Keratinocyte (primary cell): Measurements from ENCODE around the gene NXN. TPM values are rescaled to one million over a fixed set of nuclear protein-coding genes. Genes with fewer than 3 reads are reported as not detected.

Experiments used
- DNase-seq: peaks from one replicate; pipeline ENCODE4 v3.0.0-alpha.2; 2011; ENCODE audit warnings: low read depth, missing footprints, low spot score
- FAIRE-seq: peaks from 2 replicates; lab custom pipeline; 2011; peaks lifted over from hg19 to GRCh38; lab: Jason Lieb, UNC
- H2AFZ ChIP-seq: 2 replicates; pipeline ENCODE4 v1.6.0; 2012; ENCODE audit warnings: low read length, control low read depth, inconsistent platforms; ENCODE audit not compliant: control insufficient read depth
- H3K27ac ChIP-seq: 2 replicates; pipeline ENCODE4 v1.5.1; 2011; ENCODE audit warnings: low read length; ENCODE audit not compliant: control insufficient read depth, insufficient read depth
- H3K27me3 ChIP-seq: 3 replicates; pipeline ENCODE4 v1.6.0; 2011; ENCODE audit warnings: low read length; ENCODE audit not compliant: control insufficient read depth, insufficient read depth; ENCODE audit errors: extremely low read depth
- H3K36me3 ChIP-seq, 2 experiments: 2 replicates in 1 of 2; 3 replicates in 1 of 2; pipeline ENCODE4 v1.5.1; 2011; ENCODE audit warnings: low read length in 2 of 2, mild to moderate bottlenecking in 1 of 2; ENCODE audit not compliant: control insufficient read depth in 2 of 2, insufficient read depth in 2 of 2; ENCODE audit errors: extremely low read depth in 1 of 2
- H3K4me1 ChIP-seq: 3 replicates; pipeline ENCODE4 v1.5.1; 2011; ENCODE audit warnings: low read length; ENCODE audit not compliant: control insufficient read depth, insufficient read depth; ENCODE audit errors: extremely low read depth
- H3K4me2 ChIP-seq: 3 replicates; pipeline ENCODE4 v1.6.0; 2011; ENCODE audit warnings: low read depth, low read length; ENCODE audit not compliant: control insufficient read depth, insufficient read depth; ENCODE audit errors: extremely low read depth
- H3K4me3 ChIP-seq, 3 experiments: fragments of 200-600 bp in 1 of 3; sonication (generic) in 1 of 3; 2 replicates in 2 of 3; 3 replicates in 1 of 3; pipeline ENCODE4 v1.5.1; 2011 to 2016; ENCODE audit warnings: low read length in 3 of 3, mild to moderate bottlenecking in 3 of 3, control low read depth in 2 of 3, inconsistent platforms in 1 of 3, low read depth in 1 of 3, mixed read lengths in 1 of 3, mixed run types in 1 of 3, moderate library complexity in 1 of 3; ENCODE audit not compliant: control insufficient read depth in 2 of 3, insufficient read depth in 2 of 3; ENCODE audit errors: extremely low read depth in 1 of 3
- H3K79me2 ChIP-seq: 2 replicates; pipeline ENCODE4 v1.6.0; 2012; ENCODE audit warnings: low read length; ENCODE audit not compliant: control insufficient read depth, insufficient read depth
- H3K9ac ChIP-seq: 3 replicates; pipeline ENCODE4 v1.6.0; 2011; ENCODE audit warnings: low read length; ENCODE audit not compliant: control insufficient read depth, insufficient read depth; ENCODE audit errors: extremely low read depth
- H3K9me1 ChIP-seq: 3 replicates; pipeline ENCODE4 v1.6.0; 2011; ENCODE audit warnings: low read length; ENCODE audit not compliant: control insufficient read depth, insufficient read depth; ENCODE audit errors: extremely low read depth
- H3K9me3 ChIP-seq: 2 replicates; pipeline ENCODE4 v1.5.1; 2012; ENCODE audit warnings: low read depth, low read length; ENCODE audit not compliant: control insufficient read depth
- H4K20me1 ChIP-seq: 3 replicates; pipeline ENCODE4 v1.6.0; 2011; ENCODE audit warnings: low read length; ENCODE audit not compliant: control insufficient read depth, insufficient read depth; ENCODE audit errors: extremely low read depth
- EZH2 ChIP-seq: IDR thresholded peaks from one replicate; pipeline ENCODE4 v1.6.1; 2012; ENCODE audit warnings: inconsistent platforms, mild to moderate bottlenecking, low read length, moderate library complexity
- dilution Hi-C: fragments of 300-500 bp; cut with MboI; formaldehyde crosslinking; loops from one replicate; pipeline ENCODE4 v1.7.0; 2020; ENCODE audit warnings: low sequenced_read_pairs; ENCODE audit not compliant: extremely low pct_ligation_motif_present
- polyA plus RNA-seq, 5 experiments: library from polyadenylated mRNA; depleted of rRNA in 3 of 5; stranded (reverse) in 3 of 5; stranded (forward) in 1 of 5; unstranded in 1 of 5; fragments of >200 nt; gene quantifications; 1 replicate in 1 of 5; 2 replicates in 3 of 5; 3 replicates in 1 of 5; pipeline versions ENCODE4 v1.2.1 to v1.2.3, GENCODE V29; 2011 to 2012; ENCODE audit warnings: missing spikeins in 2 of 5, low read depth in 1 of 5, low replicate concordance in 1 of 5
- TF ChIP-seq, protein P1 (sequence below), 3 experiments: IDR thresholded peaks in 1 of 3; conservative IDR thresholded peaks in 1 of 3; optimal IDR thresholded peaks in 1 of 3; 2 replicates in 2 of 3; 3 replicates in 1 of 3; pipeline versions ENCODE3 to v1.5.1; 2011; ENCODE audit warnings: low read length in 3 of 3, mild to moderate bottlenecking in 3 of 3, moderate library complexity in 2 of 3, control low read depth in 1 of 3, inconsistent platforms in 1 of 3; ENCODE audit not compliant: insufficient read depth in 2 of 3; ENCODE audit errors: extremely low read depth in 1 of 3

NXN gene
- polyA plus RNA-seq, 1 donor (not counting 4 experiments of a cell fraction or from before 2014, with no cell fraction given) = 94.4 TPM

DNA sequence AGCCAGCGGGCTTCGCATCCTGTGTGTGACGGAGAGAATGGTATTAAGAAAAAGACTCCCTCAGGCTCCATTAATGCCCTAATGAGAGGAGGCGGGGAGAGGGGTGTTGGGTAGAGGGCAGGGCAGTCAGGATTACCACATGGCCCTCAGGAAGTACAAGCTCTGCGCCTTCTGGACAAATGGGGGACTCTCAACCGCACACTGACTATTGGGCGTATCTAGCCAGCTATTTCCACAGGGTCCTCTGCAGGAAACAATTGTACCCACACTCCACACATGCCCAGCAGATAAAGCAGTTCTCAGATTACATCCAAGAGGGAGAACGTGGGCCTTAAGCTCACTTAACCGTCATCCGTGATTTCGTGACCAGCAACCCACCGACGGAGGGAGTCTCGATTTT lies 14.7 kb downstream of the NXN start:
- Histone ChIP-seq H3K27ac (no peak overlapping the region), H3K9me3 (no peaks in the 10 kb centered on the region), H3K79me2 (peaks cover 97% of the 10 kb centered on the region), H3K9me1 (peaks cover 6% of the 10 kb centered on the region), H3K36me3 (peaks cover 10 to 14% of the 10 kb centered on the region in 2 experiments), H3K4me1 (peaks cover 2% of the 10 kb centered on the region), H3K9ac (no peak overlapping the region), H3K4me2 (no peak overlapping the region), H2AFZ (no peak overlapping the region), H4K20me1 (peaks cover 13% of the 10 kb centered on the region), H3K4me3 (no peak overlapping the region), H3K27me3 (no peaks in the 10 kb centered on the region)
- dilution Hi-C loops = no loop called here
- DNase-seq (no peak), FAIRE-seq (no peak)
- TF ChIP-seq, protein P1, sequence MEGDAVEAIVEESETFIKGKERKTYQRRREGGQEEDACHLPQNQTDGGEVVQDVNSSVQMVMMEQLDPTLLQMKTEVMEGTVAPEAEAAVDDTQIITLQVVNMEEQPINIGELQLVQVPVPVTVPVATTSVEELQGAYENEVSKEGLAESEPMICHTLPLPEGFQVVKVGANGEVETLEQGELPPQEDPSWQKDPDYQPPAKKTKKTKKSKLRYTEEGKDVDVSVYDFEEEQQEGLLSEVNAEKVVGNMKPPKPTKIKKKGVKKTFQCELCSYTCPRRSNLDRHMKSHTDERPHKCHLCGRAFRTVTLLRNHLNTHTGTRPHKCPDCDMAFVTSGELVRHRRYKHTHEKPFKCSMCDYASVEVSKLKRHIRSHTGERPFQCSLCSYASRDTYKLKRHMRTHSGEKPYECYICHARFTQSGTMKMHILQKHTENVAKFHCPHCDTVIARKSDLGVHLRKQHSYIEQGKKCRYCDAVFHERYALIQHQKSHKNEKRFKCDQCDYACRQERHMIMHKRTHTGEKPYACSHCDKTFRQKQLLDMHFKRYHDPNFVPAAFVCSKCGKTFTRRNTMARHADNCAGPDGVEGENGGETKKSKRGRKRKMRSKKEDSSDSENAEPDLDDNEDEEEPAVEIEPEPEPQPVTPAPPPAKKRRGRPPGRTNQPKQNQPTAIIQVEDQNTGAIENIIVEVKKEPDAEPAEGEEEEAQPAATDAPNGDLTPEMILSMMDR (optimal IDR thresholded peaks at IDR 0.05 in 1 of 3, IDR thresholded peaks at IDR 0.05 in 1 of 3, conservative IDR thresholded peaks at IDR 0.05 in 1 of 3; ENCODE audit: extremely low read depth in 1 of 3, insufficient read depth in 2 of 3, low read length in 3 of 3) = no peak
- no peak for TF ChIP-seq EZH2

DNA sequence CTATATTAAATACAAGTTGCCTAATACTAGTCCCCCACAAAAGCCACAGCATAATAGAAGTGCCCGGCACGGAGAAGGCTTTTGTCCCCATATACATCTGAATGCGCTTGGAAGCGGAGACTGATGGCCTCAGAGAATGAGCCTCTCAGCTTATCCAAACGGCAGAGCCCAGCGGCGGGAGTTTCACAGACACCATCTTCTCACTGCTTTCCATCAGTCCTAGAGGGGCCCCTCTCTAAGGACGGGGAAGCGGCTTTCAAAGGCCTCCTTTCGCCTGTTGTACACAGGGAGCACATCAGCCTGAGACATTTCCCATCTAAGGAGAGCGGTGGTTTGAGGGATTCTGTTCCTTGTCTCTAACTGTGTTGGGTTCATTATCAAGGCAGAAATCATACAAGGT lies 16.9 kb downstream of the NXN start:
- FAIRE-seq (no peak), DNase-seq (no peak)
- Histone ChIP-seq H3K27ac (no peak overlapping the region), H3K4me2 (no peak overlapping the region), H4K20me1 (peaks cover 16% of the 10 kb centered on the region), H3K9me3 (no peaks in the 10 kb centered on the region), H3K36me3 (peaks cover 6 to 14% of the 10 kb centered on the region in 2 experiments), H2AFZ (no peak overlapping the region), H3K9me1 (peaks cover 7% of the 10 kb centered on the region), H3K79me2 (peaks cover 94% of the 10 kb centered on the region), H3K9ac (no peak overlapping the region), H3K4me1 (peaks cover 2% of the 10 kb centered on the region), H3K27me3 (no peaks in the 10 kb centered on the region), H3K4me3 (no peak overlapping the region)
- dilution Hi-C loops = no loop called here
- TF ChIP-seq, protein P1 (optimal IDR thresholded peaks at IDR 0.05 in 1 of 3, IDR thresholded peaks at IDR 0.05 in 1 of 3, conservative IDR thresholded peaks at IDR 0.05 in 1 of 3; ENCODE audit: extremely low read depth in 1 of 3, insufficient read depth in 2 of 3, low read length in 3 of 3) = no peak
- no peak for TF ChIP-seq EZH2
